Caki2 (cell line): ENCODE results near the gene SERPINA9. TPM values are rescaled to one million over a fixed set of nuclear protein-coding genes. Genes with fewer than 3 reads are reported as not detected.
A peak's percentile ranks its signal among the peaks of the same experiment; 100 is the strongest.
"Not testable (repeated sequence)": the region's sequence is repeated elsewhere in the genome, so short reads cannot be mapped to it uniquely, and the experiment has no call there.

ENCODE experiments used
- DNase-seq: peaks from one replicate; pipeline ENCODE4 v3.0.0-alpha.2; 2015; ENCODE audit warnings: low read depth
- in situ Hi-C: cut with HindIII; loops from 2 replicates; pipeline ENCODE4 v1.10.0; 2016; ENCODE audit warnings: low sequenced_read_pairs, low pct_unique_long_range_greater_than_20kb, mixed read lengths
- total RNA-seq: library from RNA; depleted of rRNA; stranded (reverse); fragments of >200 nt; shearing (Covaris generic); gene quantifications from 2 replicates; pipeline ENCODE4 v1.2.3, GENCODE V29; 2014; ENCODE audit warnings: low replicate concordance; rRNA removed

Gene SERPINA9
- total RNA-seq, 1 experiment from 2014 or later = not detected

DNA sequence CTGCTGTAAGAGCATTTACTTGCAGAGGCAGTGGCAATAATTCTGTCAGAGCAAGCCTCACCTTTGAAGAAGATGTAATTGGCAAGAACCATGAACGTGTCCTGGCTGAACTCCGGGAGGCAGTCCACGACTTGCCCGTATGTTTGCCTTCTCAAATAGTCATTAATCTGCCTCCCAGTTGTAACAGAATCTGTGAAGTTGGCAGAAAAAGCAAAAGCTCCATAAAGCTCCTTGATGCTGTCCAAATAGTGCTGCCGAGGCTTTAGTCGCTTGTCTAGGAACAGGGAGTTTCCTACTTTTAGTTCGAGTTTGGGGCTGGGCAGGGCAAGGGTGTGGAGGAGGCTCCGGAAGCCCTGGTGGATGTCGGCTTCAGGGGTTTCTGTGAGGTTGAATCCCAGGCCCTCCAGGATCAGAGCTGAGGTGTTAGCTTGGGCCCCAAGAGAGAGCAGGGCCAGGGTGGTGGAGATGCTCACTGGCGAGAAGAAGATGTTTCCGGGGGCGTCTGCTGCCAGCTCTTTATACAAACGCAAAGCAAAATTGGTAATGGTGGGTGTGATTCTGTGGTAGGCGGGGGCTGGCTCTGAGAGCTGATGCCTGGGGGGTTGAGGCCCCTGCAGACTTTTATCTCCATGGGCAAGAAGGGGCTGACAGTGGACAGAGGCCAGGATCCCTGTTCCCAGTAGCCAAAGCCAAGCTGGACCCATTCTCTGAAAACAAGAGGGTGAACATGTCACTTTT is 27.8 kb downstream of the SERPINA9 start:
- no peak for DNase-seq
- in situ Hi-C loops = no loop called here

DNA sequence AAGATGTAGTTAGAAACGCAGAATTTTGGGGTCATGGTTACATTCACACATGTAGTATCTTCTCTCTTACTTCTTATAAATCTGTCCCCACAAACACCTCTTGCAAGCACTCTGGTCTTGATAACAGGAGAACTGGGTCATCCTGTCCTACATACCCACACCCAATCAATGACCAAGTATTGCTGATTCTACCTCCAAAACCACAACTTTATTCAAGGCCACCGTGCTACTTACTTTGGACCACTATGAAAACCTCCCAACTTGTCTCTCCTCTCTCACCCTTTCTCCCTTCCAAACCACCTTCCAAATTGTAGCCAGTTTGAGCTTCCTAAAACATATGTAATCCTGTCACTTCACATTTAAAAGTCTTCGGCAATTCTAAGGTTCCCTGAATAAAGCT is 28.8 kb downstream of the SERPINA9 start:
- in situ Hi-C loops = no loop called here
- DNase-seq = no peak

GRCh38 chr14:94446126-94446525 is 29.9 kb downstream of the SERPINA9 start:
- no peak for DNase-seq

DNA sequence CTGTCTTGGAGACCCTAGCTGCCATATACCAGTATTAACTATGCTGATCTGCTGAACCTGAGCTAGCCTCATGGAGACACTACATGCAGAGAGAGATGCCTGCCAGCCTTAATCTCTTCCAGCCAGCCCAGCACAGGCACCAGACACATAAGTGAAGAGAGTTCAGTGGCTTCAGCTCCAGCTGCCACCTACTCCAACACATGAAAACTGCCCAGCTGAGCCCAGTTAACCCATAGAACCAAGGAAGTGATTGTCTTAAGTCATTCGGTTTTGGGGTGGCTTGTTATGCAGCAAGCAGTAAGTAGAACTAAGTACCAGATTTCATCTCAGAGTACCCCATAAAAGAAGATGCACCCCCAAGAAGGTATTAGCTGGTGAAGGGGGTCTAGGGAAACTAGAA is 31.0 kb downstream of the SERPINA9 start:
- in situ Hi-C loops = no loop called here

More at GRCh38 chr14:94446126-94446525, 29.9 kb downstream of the SERPINA9 start:
- in situ Hi-C loops = no loop called here

DNA sequence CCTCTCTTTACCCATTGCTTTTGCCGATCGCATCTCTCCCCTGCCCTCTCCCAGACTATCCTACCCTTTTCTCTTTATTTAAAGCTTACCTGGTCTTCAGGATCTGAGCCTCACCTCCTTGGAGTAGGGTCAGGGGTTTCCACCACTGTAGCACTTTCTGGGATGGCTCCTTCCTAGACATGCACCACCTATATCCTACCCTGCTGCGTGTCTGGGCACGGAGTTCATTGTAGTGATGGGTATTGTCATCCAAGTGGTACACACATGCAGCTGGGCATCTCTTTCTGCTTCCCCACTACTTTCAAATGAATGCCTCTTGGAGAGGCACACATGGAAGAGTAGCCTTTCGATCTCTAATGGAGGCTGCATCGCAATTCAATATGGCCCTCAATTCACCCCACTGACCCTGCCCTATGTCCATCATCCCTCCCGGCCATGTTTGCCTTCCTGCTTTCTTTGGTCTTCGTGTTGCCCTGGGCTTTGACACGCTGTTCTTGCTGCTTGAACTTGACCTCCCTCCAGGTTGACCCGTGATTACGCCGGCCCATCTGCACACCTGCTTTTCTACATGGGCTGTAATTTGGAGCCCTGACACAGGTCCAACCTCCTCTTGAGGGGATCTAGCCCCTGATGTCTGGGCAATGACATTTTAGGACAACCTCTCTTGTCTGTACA is 34.3 kb downstream of the SERPINA9 start:
- no peak for DNase-seq
- in situ Hi-C loops = no loop called here

More for the DNA sequence above, 31.0 kb downstream of the SERPINA9 start:
- no peak for DNase-seq

DNA sequence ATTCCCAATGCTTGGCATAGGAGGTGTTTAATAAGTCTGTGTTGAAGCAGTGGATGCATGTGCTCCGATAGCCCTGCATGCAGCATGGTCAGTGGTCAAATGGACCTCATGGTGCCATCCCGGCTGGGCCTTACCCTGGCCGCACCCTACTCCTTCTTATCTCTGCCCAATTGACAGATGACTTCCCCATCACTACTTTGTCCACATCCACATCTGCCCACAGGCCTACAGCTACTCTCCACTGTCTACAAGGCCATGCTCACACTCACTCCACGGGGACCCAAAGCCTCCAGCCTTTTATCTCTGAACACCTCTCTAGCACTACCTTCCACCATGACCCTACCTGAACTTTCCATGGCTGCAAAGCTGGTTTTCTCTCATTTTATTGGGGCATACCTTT is 34.9 kb downstream of the SERPINA9 start:
- in situ Hi-C loops = no loop called here
- DNase-seq = no peak

- no peak for DNase-seq
- in situ Hi-C loops = no loop called here
These were observed 36.4 kb downstream of the SERPINA9 start for GRCh38 chr14:94439453-94440057.

DNA sequence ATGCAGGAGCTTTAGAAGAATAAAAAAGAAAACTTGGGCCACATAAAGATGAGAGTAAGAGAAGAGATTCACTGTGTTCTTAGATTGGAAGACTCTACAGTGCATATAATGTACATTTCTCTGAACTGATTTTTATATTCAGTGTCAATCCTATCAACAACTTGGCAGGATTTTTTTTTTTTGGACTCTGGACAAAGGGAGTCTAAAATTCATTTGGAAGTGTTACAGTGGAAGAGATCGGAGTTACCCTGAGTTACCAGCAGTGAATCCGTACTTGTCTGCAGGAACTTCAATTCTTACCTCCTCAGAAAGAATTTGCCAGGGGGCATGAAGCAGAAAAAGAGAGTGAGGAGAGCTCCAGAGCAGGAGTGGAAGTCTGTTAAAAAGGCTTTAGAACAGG is 47.4 kb downstream of the SERPINA9 start:
- no peak for DNase-seq
- in situ Hi-C loops = no loop called here

DNA sequence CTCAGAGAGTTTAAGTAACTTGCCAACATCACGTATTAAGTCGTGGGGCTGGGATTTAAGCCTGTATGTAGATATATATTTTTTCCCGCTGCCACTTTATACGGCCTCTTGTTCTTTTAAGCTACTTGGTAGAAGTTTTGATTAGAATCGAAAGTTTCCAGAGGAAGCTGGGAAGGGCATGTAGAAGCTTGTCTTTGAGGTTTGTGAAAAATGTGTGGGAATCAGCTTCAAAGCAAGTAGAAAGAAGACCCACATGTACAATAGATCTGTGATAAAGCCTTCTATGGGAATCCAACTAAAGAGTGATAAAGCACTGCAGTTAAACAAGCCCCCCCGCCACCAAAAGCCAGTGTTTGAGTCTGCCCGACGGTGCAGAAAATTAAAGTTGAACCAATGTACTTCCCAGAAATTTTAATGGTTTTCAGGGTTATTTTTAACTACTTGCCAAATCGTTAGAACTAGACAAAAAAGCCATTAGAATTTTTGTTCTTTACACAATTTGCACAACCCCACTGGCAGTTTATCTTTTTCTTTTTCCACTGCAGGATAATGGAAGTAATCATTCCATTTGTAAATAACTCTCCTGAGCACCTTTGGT is 48.9 kb downstream of the SERPINA9 start:
- no peak for DNase-seq
- in situ Hi-C loops = no loop called here

DNA sequence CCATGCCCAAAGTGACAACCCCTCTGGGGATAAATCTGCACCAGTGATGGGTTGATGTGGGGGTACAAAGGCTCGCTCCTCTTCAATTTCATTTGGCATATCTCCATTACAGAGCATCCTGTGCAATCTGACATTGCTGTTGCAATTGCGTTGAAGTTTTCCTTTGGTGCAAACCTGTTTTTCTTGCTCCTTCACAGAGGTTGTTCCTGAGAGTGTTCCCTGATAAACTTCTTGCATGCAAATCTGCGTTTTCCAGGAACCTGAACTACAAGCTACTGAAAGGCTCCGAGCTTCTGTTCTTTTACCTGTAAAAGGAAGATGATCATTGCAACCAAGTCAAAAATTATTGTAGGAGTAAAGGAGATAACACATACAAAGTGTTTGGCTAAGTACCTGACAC is 49.5 kb downstream of the SERPINA9 start:
- in situ Hi-C loops = no loop called here

GRCh38 chr14:94424371-94424770 is 51.6 kb downstream of the SERPINA9 start:
- DNase-seq = no peak
- in situ Hi-C loops = no loop called here

More for the DNA sequence above, 49.5 kb downstream of the SERPINA9 start:
- DNase-seq = no peak

DNA sequence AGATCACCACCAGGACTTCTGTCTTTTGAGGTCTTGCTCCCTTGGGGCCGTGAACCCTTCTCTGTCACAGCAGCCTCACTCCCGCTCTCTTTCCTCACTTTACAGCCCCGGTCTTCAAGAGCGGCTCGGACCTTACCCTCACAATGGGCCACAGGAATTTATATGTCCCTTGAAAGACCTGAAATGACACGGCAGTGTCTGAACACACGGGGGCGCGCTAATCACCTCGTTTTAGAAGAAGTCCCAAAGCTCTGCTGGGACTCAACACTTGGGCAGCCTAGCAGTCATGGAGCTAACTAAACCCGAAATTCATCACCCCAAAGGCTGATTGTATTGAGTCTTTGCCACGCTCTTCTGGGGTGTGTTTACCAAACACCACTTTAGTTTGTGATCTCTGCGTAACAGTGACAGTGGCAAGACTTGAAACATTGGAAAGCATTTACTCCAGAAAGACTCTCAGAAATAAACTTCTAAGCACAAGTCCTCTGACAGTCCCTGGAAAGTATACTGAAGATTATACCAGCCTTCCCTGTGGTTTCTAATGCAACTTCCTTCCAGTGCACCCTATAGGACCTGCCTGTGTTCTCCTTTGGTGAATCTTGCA is 52.4 kb downstream of the SERPINA9 start:
- peak; percentile 15 for DNase-seq
- in situ Hi-C loops = no loop called here

- no peak for DNase-seq
- in situ Hi-C loops = no loop called here
These were observed 54.7 kb downstream of the SERPINA9 start for GRCh38 chr14:94421316-94421715.

GRCh38 chr14:94417497-94418205 is 58.3 kb downstream of the SERPINA9 start:
- in situ Hi-C loops, DNase-seq: not testable (repeated sequence)

Other genes starting within 250 kb of the SERPINA9 start
- not detected in 2 replicates for gene SERPINA10, start 182.9 kb downstream of the SERPINA9 start, total RNA-seq
- gene SERPINA6, start 152.9 kb downstream of the SERPINA9 start, total RNA-seq = 3.8 and 8.7 TPM in 2 replicates
- not detected in 2 replicates for gene SERPINA2, start 109.5 kb downstream of the SERPINA9 start, total RNA-seq
- gene SERPINA1, start 87.6 kb downstream of the SERPINA9 start, total RNA-seq = 0.24 and 1.1 TPM in 2 replicates
- not detected in 2 replicates for gene SERPINA11, start 23.4 kb downstream of the SERPINA9 start, total RNA-seq
- not detected in 2 replicates for gene SERPINA12, start 33.3 kb upstream of the SERPINA9 start, total RNA-seq
- not detected in 2 replicates for gene SERPINA4, start 85.2 kb upstream of the SERPINA9 start, total RNA-seq
- 0.03 TPM in 1 of 2 replicates, not detected in the other for gene SERPINA5, start 105.2 kb upstream of the SERPINA9 start, total RNA-seq
- 0.64 TPM in 1 of 2 replicates, not detected in the other for gene SERPINA3, start 136.2 kb upstream of the SERPINA9 start, total RNA-seq